ENCODE results near the gene ACIN1.
"Not testable (repeated sequence)": the region's sequence is repeated elsewhere in the genome, so short reads cannot be mapped to it uniquely, and the experiment has no call there.

ACIN1 gene

GRCh38 chr14:23110579-23111365 is 15.8 kb upstream of the ACIN1 start:
- CTCF ChIA-PET: interaction anchor here (1.5 to 20.1 kb wide), 13 partner anchors 10 to 126 kb away, joined by 3 to 1439 read pairs (median 63); partner anchors contain the start of genes ACIN1, AJUBA, C14orf119 and CDH24
- H3K4me3 ChIP-seq (ENCODE audit: low read depth, low read length): no peak overlapping the region
- POLR2A ChIA-PET: no interaction called here
- DNase-seq (ENCODE audit: low read depth, low spot score): no peak
- TF ChIP-seq CTCF (IDR thresholded peaks at IDR 0.05; ENCODE audit: insufficient read depth, low read length, missing control alignments): no peak

DNA sequence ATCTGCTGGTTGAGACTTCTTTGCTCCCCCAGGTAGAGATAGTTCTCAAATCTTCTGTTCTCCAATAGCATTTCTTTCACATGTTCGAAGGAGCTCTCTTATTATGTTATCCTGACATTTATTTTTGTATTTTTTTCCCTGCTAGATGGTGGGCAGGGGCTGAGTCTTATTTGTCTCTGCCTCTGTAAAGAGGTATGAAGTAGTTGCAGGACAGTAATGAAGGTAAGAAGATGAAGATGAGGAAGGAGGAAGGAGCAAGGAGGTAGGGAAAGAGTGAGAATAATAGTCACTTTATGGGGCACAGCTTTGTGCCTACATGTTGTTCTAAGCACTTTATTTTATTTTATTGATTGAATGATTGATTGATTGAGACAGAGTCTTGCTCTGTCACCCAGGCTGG is 14.8 kb upstream of the ACIN1 start:
- no peak for DNase-seq (ENCODE audit: low read depth, low spot score)
- no peak overlapping the region for H3K4me3 ChIP-seq (ENCODE audit: low read depth, low read length)
- POLR2A ChIA-PET: interaction anchor here (1.4 to 1.5 kb wide), 2 partner anchors 15 to 41 kb away, joined by 4 to 6 read pairs; partner anchors contain the start of genes ACIN1 and C14orf119
- TF ChIP-seq CTCF (IDR thresholded peaks at IDR 0.05; ENCODE audit: insufficient read depth, low read length, missing control alignments): no peak
- CTCF ChIA-PET: interaction anchor here (1.1 to 20.1 kb wide), 21 partner anchors 11 to 553 kb away, joined by 3 to 1439 read pairs (median 12); partner anchors contain the start of genes ACIN1, AJUBA, C14orf119 and CDH24

- H3K4me3 ChIP-seq (ENCODE audit: low read depth, low read length); DNase-seq (ENCODE audit: low read depth, low spot score): not testable (repeated sequence)
- ChIA-PET POLR2A (interaction anchor here (0.6 to 0.9 kb wide), 2 partner anchors 50 to 74 kb away, joined by 3 to 4 read pairs; partner anchors contain the start of genes CDH24 and PSMB5), CTCF (interaction anchor here (0.7 to 20.1 kb wide), 13 partner anchors 10 to 552 kb away, joined by 3 to 1439 read pairs (median 63); partner anchors contain the start of genes ACIN1, AJUBA, C14orf119 and CDH24)
These were observed 13.2 kb upstream of the ACIN1 start for GRCh38 chr14:23108169-23108568.

GRCh38 chr14:23107620-23108019 is 12.7 kb upstream of the ACIN1 start:
- CTCF ChIA-PET: interaction anchor here (4.7 to 8.4 kb wide), 5 partner anchors 9 to 123 kb away, joined by 63 to 214 read pairs (median 152); partner anchors contain the start of genes ACIN1, AJUBA, C14orf119 and CDH24
- POLR2A ChIA-PET; H3K4me3 ChIP-seq (ENCODE audit: low read depth, low read length); DNase-seq (ENCODE audit: low read depth, low spot score): not testable (repeated sequence)

GRCh38 chr14:23106747-23107045 is 11.8 kb upstream of the ACIN1 start:
- TF ChIP-seq CTCF (IDR thresholded peaks at IDR 0.05; ENCODE audit: insufficient read depth, low read length, missing control alignments): no peak
- POLR2A ChIA-PET: no interaction called here
- CTCF ChIA-PET: interaction anchor here (1.0 to 8.4 kb wide), 10 partner anchors 11 to 120 kb away, joined by 3 to 86 read pairs (median 7); partner anchors contain the start of genes ACIN1 and C14orf119
- no peak for DNase-seq (ENCODE audit: low read depth, low spot score)
- H3K4me3 ChIP-seq (ENCODE audit: low read depth, low read length): no peak overlapping the region

GRCh38 chr14:23105348-23105824 is 10.4 kb upstream of the ACIN1 start:
- POLR2A ChIA-PET: no interaction called here
- no peak overlapping the region for H3K4me3 ChIP-seq (ENCODE audit: low read depth, low read length)
- CTCF ChIA-PET: interaction anchor here (1.4 to 8.4 kb wide), 5 partner anchors 11 to 50 kb away, joined by 4 to 86 read pairs (median 13); partner anchors contain the start of genes ACIN1 and C14orf119
- no peak for TF ChIP-seq CTCF (IDR thresholded peaks at IDR 0.05; ENCODE audit: insufficient read depth, low read length, missing control alignments)
- no peak for DNase-seq (ENCODE audit: low read depth, low spot score)
